Bronchial epithelial cell (primary cell): ENCODE data around the gene HIVEP3. TPM values are rescaled to one million over a fixed set of nuclear protein-coding genes. Genes with fewer than 3 reads are reported as not detected.
"Not testable (repeated sequence)": the region's sequence is repeated elsewhere in the genome, so short reads cannot be mapped to it uniquely, and the experiment has no call there.

Experiments used
- DNase-seq: peaks from one replicate; pipeline ENCODE4 v3.0.0-alpha.2; 2010; ENCODE audit warnings: low read depth
- FAIRE-seq: peaks from 2 replicates; lab custom pipeline; 2011; peaks lifted over from hg19 to GRCh38; lab: Jason Lieb, UNC
- H3K27me3 ChIP-seq: 2 replicates; pipeline ENCODE4 v1.5.1; 2011; ENCODE audit warnings: low read length; ENCODE audit not compliant: control insufficient read depth, insufficient read depth
- H3K36me3 ChIP-seq: 2 replicates; pipeline ENCODE4 v1.5.1; 2011; ENCODE audit warnings: low read length; ENCODE audit not compliant: control insufficient read depth, insufficient read depth
- H3K4me3 ChIP-seq: 2 replicates; pipeline ENCODE4 v1.5.1; 2011; ENCODE audit warnings: mild to moderate bottlenecking, low read depth, low read length, control low read depth
- CTCF ChIP-seq: IDR thresholded peaks from 2 replicates; pipeline ENCODE4 v1.5.1; 2011; ENCODE audit warnings: mild to moderate bottlenecking, moderate library complexity, low read length, control low read depth, inconsistent platforms; ENCODE audit not compliant: insufficient read depth, severe bottlenecking
- total RNA-seq: library from RNA; depleted of rRNA; stranded (reverse); fragments of >200 nt; gene quantifications from 2 replicates; pipeline ENCODE4 v1.2.1, GENCODE V29; 2014

The HIVEP3 gene
- total RNA-seq, 1 donor from 2014 or later: under 0.01 TPM

GRCh38 chr1:41955461-41956159 lies 36.9 kb upstream of the HIVEP3 start:
- FAIRE-seq (peak; percentile 81), DNase-seq (peak; percentile 82)
- TF ChIP-seq CTCF: no peak

GRCh38 chr1:41954533-41954944 lies 35.8 kb upstream of the HIVEP3 start:
- Histone ChIP-seq H3K36me3 (no peaks in the 10 kb centered on the region), H3K4me3 (no peak overlapping the region), H3K27me3 (no peaks in the 10 kb centered on the region)
- DNase-seq (peak; percentile 85), FAIRE-seq (no peak)
- no peak for TF ChIP-seq CTCF

More at GRCh38 chr1:41955461-41956159, 36.9 kb upstream of the HIVEP3 start:
- Histone ChIP-seq H3K27me3 (no peaks in the 10 kb centered on the region), H3K4me3 (no peak overlapping the region), H3K36me3 (no peaks in the 10 kb centered on the region)

DNA sequence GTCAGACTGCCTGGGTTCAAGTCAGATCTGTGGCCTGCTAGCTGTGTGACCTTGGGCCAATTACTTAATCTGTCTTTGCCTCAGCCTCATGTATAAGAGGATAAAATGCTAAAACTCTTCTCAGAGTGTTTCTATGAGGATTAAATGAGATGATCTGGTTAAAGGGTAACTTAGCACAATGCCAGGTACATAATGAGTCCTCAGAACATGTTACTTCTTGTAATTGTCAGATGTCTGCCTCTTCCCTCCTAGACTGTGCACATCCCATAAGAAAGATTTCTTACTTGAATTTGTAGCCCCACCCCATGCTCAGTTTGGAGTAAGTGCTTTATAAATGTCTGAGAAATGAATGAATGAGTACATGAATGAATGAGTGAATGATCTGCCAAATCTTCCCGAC lies 34.6 kb upstream of the HIVEP3 start:
- no peaks in the 10 kb centered on the region for H3K27me3 ChIP-seq
- DNase-seq (peak; percentile 51), FAIRE-seq (no peak)
- no peak overlapping the region for H3K4me3 ChIP-seq
- no peaks in the 10 kb centered on the region for H3K36me3 ChIP-seq
- TF ChIP-seq CTCF: no peak

GRCh38 chr1:41952208-41952607 lies 33.5 kb upstream of the HIVEP3 start:
- Histone ChIP-seq H3K27me3 (no peaks in the 10 kb centered on the region), H3K36me3 (no peaks in the 10 kb centered on the region), H3K4me3 (no peak overlapping the region)
- DNase-seq: no peak
- no peak for FAIRE-seq
- no peak for TF ChIP-seq CTCF

DNA sequence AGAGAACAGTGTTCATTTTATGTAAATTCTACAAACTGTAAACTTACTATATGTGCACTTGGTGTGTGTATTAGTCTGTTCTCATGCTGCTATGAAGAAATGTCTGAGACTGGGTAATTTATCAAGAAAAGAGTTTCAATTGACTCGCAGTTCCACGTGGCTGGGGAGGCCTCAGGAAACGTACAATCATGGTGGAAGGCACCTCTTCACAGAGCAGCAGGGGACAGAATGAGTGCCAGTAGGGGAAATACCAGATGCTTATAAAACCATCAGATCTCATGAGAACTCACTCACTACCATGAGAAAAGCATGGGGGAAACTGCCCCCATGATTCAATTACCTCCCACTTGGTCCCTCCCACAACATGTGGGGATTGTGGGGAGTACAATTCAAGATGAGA lies 32.8 kb upstream of the HIVEP3 start:
- DNase-seq, FAIRE-seq, H3K4me3 ChIP-seq, H3K36me3 ChIP-seq, H3K27me3 ChIP-seq: not testable (repeated sequence)

GRCh38 chr1:41950820-41951219 lies 32.1 kb upstream of the HIVEP3 start:
- Histone ChIP-seq H3K27me3 (no peaks in the 10 kb centered on the region), H3K4me3 (no peak overlapping the region), H3K36me3 (no peaks in the 10 kb centered on the region)
- no peak for TF ChIP-seq CTCF
- FAIRE-seq: no peak
- DNase-seq: peak; percentile 29

DNA sequence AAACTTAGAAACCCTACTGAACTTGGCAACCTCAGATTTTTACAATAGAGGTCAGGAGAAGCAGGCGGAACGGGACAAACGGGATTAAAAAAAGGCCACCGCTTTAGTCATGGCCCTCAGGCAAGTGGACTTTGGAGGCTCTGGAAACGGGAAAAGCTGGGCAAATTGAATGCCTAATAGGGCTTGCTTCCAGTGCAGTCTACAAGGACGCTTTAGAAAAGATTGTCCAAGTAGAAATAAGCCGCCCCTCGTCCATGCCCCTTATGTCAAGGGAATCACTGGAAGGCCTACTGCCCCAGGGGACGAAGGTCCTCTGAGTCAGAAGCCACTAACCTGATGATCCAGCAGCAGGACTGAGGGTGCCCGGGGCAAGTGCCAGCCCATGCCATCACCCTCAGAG lies 27.2 kb upstream of the HIVEP3 start:
- not testable (repeated sequence) for H3K36me3 ChIP-seq, H3K27me3 ChIP-seq, DNase-seq, H3K4me3 ChIP-seq, FAIRE-seq
